Measurements from ENCODE around the gene GPR42. TPM values are rescaled to one million over a fixed set of nuclear protein-coding genes. Genes with fewer than 3 reads are reported as not detected.

Gene GPR42
- total and polyA plus RNA-seq, 2 donors from 2014 or later: not detected

DNA sequence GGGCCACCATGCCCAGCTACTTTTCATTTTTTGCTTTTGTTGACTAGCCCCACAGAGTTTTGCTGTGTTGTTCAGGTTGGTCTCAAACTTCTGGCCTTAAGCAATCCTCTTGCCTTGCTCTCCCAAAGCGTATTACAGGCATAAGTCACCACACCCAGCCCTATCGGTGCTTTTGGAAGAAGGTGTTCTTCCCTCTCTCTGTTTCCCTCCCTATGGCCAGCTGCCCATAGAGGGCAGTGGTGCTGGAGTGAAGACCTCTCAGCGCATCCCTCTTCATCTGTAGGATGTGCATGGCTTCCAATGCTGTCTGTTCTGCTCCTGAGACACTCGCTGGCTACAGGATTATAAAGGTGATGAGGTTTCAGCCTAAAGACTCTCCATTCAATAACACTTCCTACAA, 43.2 kb upstream of the GPR42 start:
- intact Hi-C loops (cut with DNase I): no loop called here
- FAIRE-seq (no peak), DNase-seq (no peak)
- H3K9ac ChIP-seq (ENCODE audit: low read length in 3 of 3): no peak overlapping the region
- no peaks in the 10 kb centered on the region for H3K4me1 ChIP-seq (ENCODE audit: control insufficient read depth in 2 of 3, insufficient read depth in 2 of 3, low read depth in 1 of 3, low read length in 3 of 3)
- no peak for TF ChIP-seq CTCF (IDR thresholded peaks at IDR 0.05; ENCODE audit: borderline replicate concordance, extremely low read depth, insufficient read depth)
- H3K4me3 ChIP-seq (ENCODE audit: low read length in 3 of 3): no peak overlapping the region
- H3K9me3 ChIP-seq (ENCODE audit: control insufficient read depth in 2 of 3, insufficient read depth in 1 of 3, low read length in 3 of 3): no peaks in the 10 kb centered on the region
- no peaks in the 10 kb centered on the region for H3K27me3 ChIP-seq (ENCODE audit: control insufficient read depth, insufficient read depth, low read length)
- no peak overlapping the region for H3K27ac ChIP-seq (ENCODE audit: low read depth in 2 of 2, low read length in 2 of 2)
- no peaks in the 10 kb centered on the region for H3K36me3 ChIP-seq (ENCODE audit: control insufficient read depth in 2 of 3, insufficient read depth in 3 of 3, low read length in 3 of 3)

GRCh38 chr19:35328851-35329285, 42.0 kb upstream of the GPR42 start, which contains the start of gene CD22:
Gene CD22, plus strand, starts transcription at chr19:35329187. Its CDS starts 2,854 bp downstream, at chr19:35332041.
- Histone ChIP-seq H3K27ac (ENCODE audit: low read depth in 2 of 2, low read length in 2 of 2) (no peak within 1 kb of the TSS), H3K27me3 (ENCODE audit: control insufficient read depth, insufficient read depth, low read length) (no peaks in the 10 kb centered on the region), H3K9ac (ENCODE audit: low read length in 3 of 3) (no peak within 1 kb of the TSS), H3K4me1 (ENCODE audit: control insufficient read depth in 2 of 3, insufficient read depth in 2 of 3, low read depth in 1 of 3, low read length in 3 of 3) (no peaks in the 10 kb centered on the region), H3K36me3 (ENCODE audit: control insufficient read depth in 2 of 3, insufficient read depth in 3 of 3, low read length in 3 of 3) (no peaks in the 10 kb centered on the region), H3K4me3 (ENCODE audit: low read length in 3 of 3) (no peak within 1 kb of the TSS), H3K9me3 (ENCODE audit: control insufficient read depth in 2 of 3, insufficient read depth in 1 of 3, low read length in 3 of 3) (no peaks in the 10 kb centered on the region)
- FAIRE-seq (no peak), DNase-seq (no peak)
- intact Hi-C loops (cut with DNase I): no loop called here
- TF ChIP-seq CTCF (IDR thresholded peaks at IDR 0.05; ENCODE audit: borderline replicate concordance, extremely low read depth, insufficient read depth): no peak

- no peak for FAIRE-seq
- H3K4me3 ChIP-seq (ENCODE audit: low read length in 3 of 3): no peak overlapping the region
Measured at GRCh38 chr19:35329323-35329722, 41.5 kb upstream of the GPR42 start.

More at GRCh38 chr19:35329323-35329722, 41.5 kb upstream of the GPR42 start:
- intact Hi-C loops (cut with DNase I): no loop called here
- Histone ChIP-seq H3K36me3 (ENCODE audit: control insufficient read depth in 2 of 3, insufficient read depth in 3 of 3, low read length in 3 of 3) (no peaks in the 10 kb centered on the region), H3K9me3 (ENCODE audit: control insufficient read depth in 2 of 3, insufficient read depth in 1 of 3, low read length in 3 of 3) (no peaks in the 10 kb centered on the region), H3K27ac (ENCODE audit: low read depth in 2 of 2, low read length in 2 of 2) (no peak overlapping the region), H3K4me1 (ENCODE audit: control insufficient read depth in 2 of 3, insufficient read depth in 2 of 3, low read depth in 1 of 3, low read length in 3 of 3) (no peaks in the 10 kb centered on the region), H3K27me3 (ENCODE audit: control insufficient read depth, insufficient read depth, low read length) (no peaks in the 10 kb centered on the region), H3K9ac (ENCODE audit: low read length in 3 of 3) (no peak overlapping the region)
- TF ChIP-seq CTCF (IDR thresholded peaks at IDR 0.05; ENCODE audit: borderline replicate concordance, extremely low read depth, insufficient read depth): no peak
- no peak for DNase-seq

All from kidney (tissue), 14 donors.